ENCODE data around the gene MEI4.
"Not testable (repeated sequence)": the region's sequence is repeated elsewhere in the genome, so short reads cannot be mapped to it uniquely, and the experiment has no call there.

Gene MEI4

GRCh38 chr6:77829736-77830135, 176.9 kb downstream of the MEI4 start:
- DNase-seq (ENCODE audit: low spot score), result no peak
- no peak for TF ChIP-seq CTCF (IDR thresholded peaks at IDR 0.05; ENCODE audit: extremely low read depth, insufficient read depth, missing control alignments)
- in situ Hi-C loops (cut with MboI; ENCODE audit: low pct_unique_long_range_greater_than_20kb, low sequenced_read_pairs, unreplicated experiment), result no loop called here

GRCh38 chr6:77833749-77834148, 180.9 kb downstream of the MEI4 start:
- in situ Hi-C loops (cut with MboI; ENCODE audit: low pct_unique_long_range_greater_than_20kb, low sequenced_read_pairs, unreplicated experiment); DNase-seq (ENCODE audit: low spot score): not testable (repeated sequence)

- TF ChIP-seq CTCF (IDR thresholded peaks at IDR 0.05; ENCODE audit: extremely low read depth, insufficient read depth, missing control alignments), result no peak
- no peak for DNase-seq (ENCODE audit: low spot score)
- in situ Hi-C loops (cut with MboI; ENCODE audit: low pct_unique_long_range_greater_than_20kb, low sequenced_read_pairs, unreplicated experiment), result no loop called here
Measured at GRCh38 chr6:77834591-77834996, 181.8 kb downstream of the MEI4 start.

- in situ Hi-C loops (cut with MboI; ENCODE audit: low pct_unique_long_range_greater_than_20kb, low sequenced_read_pairs, unreplicated experiment), result no loop called here
- TF ChIP-seq CTCF (IDR thresholded peaks at IDR 0.05; ENCODE audit: extremely low read depth, insufficient read depth, missing control alignments), result no peak
- no peak for DNase-seq (ENCODE audit: low spot score)
Measured at GRCh38 chr6:77837034-77837784, 184.4 kb downstream of the MEI4 start.

GRCh38 chr6:77839292-77839691, 186.5 kb downstream of the MEI4 start:
- TF ChIP-seq CTCF (IDR thresholded peaks at IDR 0.05; ENCODE audit: extremely low read depth, insufficient read depth, missing control alignments), result no peak
- in situ Hi-C loops (cut with MboI; ENCODE audit: low pct_unique_long_range_greater_than_20kb, low sequenced_read_pairs, unreplicated experiment), result no loop called here
- no peak for DNase-seq (ENCODE audit: low spot score)

- DNase-seq (ENCODE audit: low spot score), result no peak
- in situ Hi-C loops (cut with MboI; ENCODE audit: low pct_unique_long_range_greater_than_20kb, low sequenced_read_pairs, unreplicated experiment), result no loop called here
- TF ChIP-seq CTCF (IDR thresholded peaks at IDR 0.05; ENCODE audit: extremely low read depth, insufficient read depth, missing control alignments), result no peak
Measured at GRCh38 chr6:77844822-77845221, 192.0 kb downstream of the MEI4 start.

- DNase-seq (ENCODE audit: low spot score), result no peak
- TF ChIP-seq CTCF (IDR thresholded peaks at IDR 0.05; ENCODE audit: extremely low read depth, insufficient read depth, missing control alignments), result no peak
- in situ Hi-C loops (cut with MboI; ENCODE audit: low pct_unique_long_range_greater_than_20kb, low sequenced_read_pairs, unreplicated experiment), result no loop called here
Measured at GRCh38 chr6:77853401-77853800, 200.6 kb downstream of the MEI4 start.
